Activated naive CD4-positive, alpha-beta T cell treated with anti-CD3 and anti-CD28 coated beads, Interleukin-2, amount 50 U/mL, for 16 hours (primary cell): ENCODE data around the gene TCERG1L.

Experiments used
- DNase-seq: peaks from one replicate; pipeline ENCODE4 v3.0.0-alpha.2; 2020

TCERG1L gene

DNA sequence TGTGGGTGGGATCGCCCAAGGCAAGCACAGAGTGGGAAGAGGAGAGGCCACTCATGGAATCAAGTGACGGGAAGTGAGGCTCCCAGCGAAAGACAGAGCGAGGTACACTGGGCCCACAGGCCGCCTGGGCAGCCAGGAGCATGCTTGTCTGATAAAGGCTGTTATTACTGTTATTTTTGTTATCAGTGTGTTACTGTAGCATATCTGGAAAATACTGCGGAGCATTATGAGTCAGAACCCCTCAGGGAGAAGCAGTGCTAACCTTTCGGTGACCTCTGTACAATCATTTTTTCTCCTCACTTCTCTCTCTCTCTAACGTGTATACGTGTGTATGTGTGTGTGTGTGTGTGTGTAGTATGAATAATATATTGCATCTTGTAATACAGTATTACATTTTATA lies 3.8 kb upstream of the TCERG1L start:
- DNase-seq: no peak

DNA sequence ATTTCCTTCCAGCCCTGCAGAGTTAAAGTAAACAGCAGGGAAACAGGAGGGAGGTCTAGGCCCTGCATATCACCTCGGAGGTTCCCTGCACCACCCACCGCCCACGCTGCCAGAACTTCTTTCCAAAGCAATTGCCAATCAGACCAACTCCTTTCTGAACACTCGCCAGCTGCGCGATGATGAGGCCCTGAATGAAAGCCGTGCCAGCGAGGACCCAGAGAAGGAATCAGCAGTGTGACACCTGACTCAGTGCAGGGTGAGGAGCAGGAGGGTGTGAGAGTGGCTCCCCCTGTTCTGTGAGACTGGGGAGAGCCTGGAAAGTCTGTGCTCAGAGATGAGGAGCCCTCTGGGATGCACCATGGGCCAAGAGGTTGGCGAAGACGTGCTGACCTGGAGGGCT lies 3.3 kb upstream of the TCERG1L start:
- no peak for DNase-seq

DNA sequence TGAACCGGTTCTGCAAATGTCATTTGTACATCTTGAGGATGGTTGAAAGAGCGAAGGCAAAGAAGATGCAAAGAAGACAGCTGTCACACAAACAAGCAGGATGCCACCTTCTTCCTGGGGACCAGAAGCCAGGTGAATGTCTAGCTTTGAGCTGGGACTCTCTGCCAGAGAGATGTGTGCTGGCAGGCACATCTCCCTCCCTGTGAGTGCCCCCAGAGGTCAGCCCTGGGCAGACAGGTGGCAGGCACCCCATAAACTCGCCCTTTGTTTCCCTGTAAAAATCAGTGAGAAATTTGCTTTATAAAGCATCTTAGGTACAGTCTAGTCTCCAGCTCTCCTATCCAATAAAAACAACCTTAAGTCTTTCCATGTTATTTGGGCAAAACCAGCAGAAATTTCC lies 2.6 kb upstream of the TCERG1L start:
- DNase-seq: no peak

DNA sequence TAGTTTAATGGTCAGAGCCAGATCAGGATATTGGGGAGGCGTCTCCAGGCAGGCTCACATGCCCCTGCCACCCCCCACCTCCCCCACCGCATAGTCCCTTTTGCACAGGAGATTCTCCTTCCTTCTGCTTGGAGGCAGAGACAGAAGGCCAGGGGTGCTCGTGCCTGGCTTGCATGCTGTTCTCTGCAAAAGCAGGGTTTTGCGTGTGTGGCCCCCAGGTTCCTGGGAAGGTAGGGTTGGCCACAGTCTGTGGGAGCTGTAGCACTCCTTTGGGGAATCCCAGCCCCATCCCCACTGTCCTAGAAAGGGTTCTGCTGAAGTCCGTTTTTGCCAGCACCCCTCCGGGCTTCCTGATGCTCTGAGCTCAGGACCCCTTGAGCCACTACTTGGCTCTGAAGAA lies 1.9 kb upstream of the TCERG1L start:
- DNase-seq: no peak

DNA sequence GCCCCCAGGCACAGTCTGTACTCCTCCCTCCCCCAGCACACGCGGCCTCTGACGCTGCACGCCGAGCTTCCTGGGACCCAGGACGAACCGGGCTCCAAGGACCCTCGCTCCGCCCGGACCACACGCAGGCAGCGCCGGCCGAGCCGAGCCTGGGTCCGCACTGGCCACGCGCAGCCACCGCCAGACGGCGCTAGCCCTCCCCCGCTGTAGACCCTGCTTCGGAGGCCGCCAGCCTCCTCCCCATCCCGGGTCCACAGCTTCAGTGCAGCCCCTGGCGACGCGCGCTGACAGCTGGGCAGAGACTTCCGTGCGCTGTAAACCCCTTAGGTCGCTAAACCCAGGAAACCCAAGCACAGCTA lies 936 bp upstream of the TCERG1L start:
- DNase-seq: no peak

DNA sequence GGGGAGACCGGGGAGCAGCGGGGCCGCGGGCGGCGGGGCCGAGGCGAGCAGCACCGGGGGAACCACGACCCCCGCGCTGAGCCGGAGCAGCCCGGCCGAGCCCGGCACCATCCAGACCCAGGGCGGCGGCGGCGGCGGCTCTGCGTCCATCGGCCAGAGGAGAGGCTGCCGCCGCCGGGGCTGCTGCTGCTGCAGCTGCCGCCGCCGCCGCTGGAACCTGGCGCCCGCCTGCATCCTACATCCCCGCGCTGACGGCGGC lies 190 bp downstream of the TCERG1L start:
- DNase-seq: no peak

DNA sequence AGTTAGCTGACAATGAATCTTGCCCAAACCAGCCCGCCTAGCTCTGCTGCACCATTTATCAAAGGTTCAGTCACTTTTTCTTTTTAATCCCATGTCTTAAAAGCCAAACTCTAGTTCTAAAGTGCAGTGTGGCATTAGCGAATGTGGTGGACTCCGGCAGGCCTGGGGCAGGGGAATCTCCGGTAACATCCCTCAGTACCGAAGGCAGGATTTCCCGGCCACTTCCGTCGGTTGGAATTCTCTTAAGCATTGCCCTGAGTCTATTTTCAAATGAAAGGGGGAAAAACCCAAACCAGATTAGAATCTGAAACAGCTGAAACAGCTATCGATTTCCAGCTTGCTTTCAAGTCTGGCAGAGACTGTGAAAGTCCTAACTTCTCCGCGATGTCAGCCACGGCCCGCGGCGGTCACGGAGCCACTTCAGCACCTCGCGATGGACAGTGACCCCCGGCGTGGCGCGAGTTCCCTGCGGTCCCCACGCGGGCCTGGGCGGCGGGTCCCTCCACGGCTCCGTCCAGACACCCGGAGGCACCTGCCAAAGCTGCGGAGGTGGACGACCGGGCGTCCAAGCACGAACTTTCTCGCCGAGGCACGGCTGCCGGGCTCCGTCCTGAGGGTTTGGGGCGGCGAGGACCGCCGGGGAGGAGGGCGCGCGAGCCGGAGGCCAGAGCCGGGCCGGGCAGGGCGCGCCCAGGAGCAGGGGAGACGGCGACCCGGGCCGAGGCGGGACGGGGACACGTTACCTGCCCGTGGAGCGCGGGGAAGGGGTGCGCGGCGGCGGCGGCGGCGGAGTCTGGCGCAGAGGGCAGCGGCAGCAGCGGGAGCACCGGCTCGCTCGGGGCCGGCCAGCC lies 745 bp downstream of the TCERG1L start:
- no peak for DNase-seq

DNA sequence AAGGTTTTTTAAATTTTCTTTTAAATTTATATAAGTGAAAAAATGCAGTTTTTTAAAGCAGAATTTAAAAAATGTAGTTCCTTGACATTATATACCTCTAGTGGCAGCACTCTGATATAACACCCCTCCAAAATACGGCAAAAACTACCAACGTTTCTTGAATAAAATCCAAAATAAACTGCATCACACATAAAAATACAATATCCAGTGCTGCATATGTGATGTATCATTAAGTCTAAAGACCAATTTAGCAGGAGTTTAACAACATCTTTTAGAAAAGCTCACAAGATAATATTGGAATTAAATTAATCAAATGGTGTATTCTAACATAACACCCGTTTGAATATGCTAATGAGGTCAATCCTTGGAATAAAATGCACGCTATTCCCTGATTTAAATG lies 1.4 kb downstream of the TCERG1L start:
- no peak for DNase-seq

DNA sequence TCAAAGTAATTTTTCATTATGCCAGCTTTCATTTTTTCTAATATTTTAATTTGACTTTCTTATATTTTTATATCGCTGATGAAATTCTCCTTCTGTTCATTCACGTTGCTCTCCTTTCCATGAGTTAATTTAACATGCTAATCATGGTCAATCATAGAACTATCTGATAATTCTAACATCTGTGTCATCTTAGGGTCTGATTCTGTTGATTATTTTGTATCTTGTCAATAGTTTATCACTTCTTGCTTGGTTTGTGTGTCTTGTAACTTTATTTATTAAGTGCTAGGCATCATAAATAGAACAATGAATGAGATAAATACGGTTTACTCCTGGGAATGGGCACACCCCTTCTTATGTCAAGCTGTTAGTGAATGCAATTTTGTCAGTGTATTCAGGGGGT lies 11.0 kb downstream of the TCERG1L start:
- DNase-seq: no peak

DNA sequence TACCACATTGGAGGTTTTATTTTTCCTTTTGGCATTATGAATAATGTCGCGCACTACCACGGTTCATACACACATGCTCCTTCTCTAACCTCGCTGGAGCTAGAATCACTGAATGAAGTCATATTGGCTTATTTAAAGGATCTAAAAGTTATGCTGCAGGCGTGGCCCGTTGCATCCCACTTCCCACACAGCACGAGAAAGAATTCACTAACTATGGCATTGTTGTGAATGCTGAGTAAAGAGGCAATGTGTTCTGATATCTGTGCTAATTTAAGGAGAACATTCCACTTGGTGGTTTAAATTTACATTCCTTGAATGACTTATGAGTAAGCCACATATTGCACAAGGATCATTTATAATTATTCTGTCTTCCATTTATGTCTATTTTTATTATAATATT lies 20.7 kb downstream of the TCERG1L start:
- DNase-seq: no peak

DNA sequence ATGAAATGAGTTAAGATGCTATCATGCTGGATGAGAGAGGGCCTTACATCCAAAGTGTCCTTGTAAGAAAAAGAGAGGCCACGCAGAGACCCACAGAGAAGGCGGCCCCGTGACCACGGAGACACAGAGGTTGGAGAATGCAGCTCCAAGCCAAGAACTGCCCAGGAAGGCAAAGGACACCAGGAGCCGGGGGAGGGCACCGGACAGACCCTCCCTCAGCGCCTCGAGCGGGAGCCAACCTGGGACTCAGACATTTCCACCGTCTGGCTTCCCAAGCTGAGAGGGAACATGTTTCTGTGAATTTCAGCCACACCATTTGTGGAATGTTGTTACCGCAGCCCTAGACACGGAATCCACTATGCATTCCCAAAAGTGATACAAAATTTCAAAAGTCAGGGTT lies 22.9 kb downstream of the TCERG1L start:
- DNase-seq: no peak

DNA sequence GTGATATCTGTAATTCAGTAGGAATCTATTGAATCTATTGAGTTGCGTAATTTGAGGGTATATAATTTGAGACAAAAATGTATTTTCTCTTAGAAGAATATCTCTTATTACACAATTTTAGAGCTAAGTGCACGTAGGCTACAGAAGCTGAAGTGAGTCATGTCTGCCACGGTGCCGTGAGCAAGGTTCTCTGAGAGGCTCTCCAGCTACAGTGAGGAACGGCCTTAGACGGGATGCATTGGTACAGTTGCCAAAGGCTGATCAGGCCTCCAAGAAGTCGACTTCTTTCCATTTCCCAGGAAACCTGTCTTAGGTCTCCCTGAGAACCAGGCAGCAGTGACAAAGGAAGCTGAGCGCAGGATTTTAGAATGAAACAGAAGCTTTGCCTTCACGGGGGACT lies 28.6 kb downstream of the TCERG1L start:
- DNase-seq: no peak

DNA sequence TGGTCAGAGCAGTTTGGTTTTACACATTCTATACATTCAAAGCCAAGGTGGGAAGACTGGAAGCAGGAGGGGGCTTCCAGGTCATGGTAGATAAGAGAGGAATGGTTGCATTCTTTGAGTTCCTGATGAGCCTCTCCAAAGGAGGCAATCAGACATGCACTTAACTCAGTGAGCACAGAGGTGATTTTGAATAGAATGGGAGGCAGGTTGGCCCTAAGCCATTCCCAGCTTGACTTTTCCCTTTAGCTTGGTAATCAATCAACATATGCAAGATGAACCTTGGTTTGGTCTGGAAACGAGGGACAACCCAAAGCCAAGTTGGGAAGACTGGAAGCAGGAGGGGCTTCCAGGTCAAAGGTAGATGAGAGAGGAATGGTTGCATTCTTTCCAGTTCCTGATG lies 31.4 kb downstream of the TCERG1L start:
- DNase-seq: no peak

DNA sequence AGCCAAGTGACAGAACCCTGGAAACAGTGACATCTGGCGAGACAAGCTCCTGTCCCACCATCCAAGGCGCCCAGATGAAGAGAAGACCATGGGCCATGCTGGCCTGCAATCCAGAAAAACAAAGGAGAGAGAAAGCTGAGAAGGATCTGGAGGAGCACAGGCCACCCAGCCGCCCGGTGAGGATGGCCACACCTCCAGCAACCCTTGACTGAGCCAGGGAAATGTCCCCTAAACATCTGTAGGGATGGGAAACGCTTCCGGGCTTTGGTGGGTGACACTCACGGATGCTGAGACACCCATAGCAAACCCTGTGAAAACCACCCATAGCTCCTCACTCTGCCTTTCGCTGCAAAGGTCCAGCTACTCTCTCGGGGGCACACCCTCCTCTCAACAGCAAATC lies 32.0 kb downstream of the TCERG1L start:
- DNase-seq: no peak

DNA sequence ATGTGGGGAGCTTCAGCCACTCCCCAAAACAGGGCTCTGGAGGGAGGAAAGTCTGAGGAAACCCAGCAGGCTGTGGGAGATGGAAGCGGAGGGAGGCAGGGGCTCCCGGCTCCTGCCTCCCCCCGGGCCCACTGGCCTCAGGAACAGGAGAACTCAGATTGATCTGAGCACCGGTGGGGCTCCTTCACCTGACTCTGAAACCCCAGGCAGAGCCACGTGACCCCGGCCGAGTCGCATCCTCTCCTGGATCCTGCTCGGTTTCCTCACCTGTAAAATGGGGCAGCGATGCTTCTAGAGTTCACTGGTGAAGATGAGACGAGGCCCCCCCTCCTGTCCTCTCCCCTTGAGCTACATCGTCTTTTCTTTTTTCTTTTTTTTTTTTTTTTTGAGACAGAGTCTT lies 33.6 kb downstream of the TCERG1L start:
- no peak for DNase-seq

DNA sequence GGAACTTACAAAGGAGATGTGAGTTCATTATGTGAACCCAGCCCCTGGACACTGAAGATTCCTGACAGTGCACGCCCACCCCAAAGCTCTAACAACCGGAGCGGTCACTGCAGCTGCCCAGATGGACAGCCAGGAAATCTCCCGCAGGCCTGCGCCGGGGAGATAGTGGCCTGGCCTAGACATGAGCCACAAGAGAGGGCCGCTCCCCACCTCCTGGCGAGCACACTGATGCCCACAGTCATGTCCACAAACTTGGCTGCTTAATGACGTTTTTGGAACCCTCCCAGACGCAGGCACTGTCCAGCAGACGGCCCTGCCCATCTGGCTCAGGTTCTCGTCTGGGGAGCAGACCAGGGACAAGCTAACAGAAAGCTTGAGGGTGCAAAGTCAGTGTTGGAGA lies 34.2 kb downstream of the TCERG1L start:
- DNase-seq: no peak

DNA sequence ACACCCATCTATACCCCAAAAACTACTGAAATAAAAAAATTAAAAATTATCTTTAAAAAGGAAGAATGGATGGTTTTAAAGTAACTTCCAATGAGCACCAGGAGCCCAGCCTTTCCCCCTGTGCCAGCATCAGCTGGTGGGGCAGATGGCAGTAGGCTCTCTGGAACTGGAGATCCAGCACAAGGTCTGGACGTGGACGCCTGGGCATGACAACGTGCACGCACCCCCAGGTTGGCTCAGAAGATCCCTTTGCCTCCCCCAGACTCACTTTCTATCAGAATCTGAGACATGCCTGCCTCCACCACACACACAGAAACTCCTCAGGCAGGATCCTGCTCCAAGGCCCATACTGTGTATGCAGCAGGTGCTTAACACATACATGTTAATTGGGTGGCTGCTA lies 35.8 kb downstream of the TCERG1L start:
- DNase-seq: no peak

DNA sequence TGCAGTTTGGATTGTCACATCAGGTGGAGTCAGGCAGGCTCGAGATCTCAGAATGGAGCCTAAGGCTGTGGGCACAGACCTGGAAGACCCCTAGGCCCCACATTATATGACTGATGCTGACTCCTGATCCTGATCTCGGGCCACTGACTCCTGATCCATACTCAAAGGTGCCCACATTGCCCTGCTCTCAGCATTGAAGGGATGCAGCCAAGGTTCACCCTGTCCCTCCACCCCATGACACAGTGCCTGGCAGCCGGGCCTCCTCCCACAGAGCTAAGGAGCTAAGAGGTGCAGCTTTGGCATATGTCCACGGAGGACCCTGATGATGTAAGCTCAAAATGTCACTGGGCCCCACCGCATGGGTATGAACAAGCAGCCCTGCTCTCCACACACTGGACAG lies 36.6 kb downstream of the TCERG1L start:
- no peak for DNase-seq

DNA sequence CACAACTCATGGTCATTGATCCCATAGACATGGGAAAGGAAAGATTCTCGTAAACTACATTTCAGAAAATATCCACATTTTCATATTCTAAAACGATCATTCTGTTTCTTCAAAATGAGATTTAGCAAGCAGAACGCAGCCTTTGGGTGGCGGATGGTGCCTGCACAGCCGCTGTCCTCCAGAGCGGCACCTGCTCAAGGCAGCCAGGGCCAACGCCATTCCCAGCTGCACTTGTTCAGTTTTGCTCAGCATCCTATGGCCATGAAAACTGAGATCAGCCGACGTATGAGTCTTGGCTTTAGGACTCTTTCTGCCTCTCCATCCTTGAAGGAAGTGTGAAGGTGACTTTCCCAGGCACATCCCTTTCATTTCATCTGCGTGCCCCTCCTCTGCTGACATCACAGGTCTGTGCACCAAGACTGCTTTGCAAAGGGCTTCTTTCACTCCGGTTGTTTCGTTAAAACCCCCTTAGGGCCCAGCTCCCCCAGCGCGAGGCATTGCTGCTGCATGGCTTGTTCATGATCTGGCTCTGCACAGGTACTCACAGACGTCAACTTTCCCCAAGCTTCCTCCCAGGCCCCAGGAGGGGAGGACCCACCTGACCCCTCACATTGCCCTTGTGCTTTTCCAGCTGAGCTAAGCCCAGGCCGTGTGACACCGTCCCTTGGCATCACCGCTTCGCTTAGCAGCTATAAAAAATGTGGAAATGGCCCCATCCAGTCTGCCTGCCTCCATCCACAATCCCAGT lies 37.2 kb downstream of the TCERG1L start:
- no peak for DNase-seq

DNA sequence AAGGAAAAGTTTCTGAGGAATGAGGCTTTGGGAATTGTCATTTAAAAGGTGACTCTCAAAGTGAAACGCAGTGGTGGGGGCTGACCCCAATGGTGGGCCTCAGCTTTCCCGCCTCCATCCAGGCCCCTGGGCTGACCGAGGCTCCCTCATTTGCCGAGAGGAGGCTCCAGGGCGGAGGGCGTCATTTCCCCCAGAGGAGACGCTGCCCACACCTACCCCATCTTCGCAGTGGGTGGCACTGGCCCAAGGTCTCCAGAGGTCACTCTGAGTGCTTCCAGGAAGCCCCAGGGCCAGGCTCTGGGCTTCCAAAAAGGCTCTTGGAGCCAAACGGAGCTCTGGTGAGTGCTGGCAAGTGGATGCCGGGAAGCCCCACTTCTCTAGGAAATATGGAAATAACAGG lies 38.0 kb downstream of the TCERG1L start:
- no peak for DNase-seq

DNA sequence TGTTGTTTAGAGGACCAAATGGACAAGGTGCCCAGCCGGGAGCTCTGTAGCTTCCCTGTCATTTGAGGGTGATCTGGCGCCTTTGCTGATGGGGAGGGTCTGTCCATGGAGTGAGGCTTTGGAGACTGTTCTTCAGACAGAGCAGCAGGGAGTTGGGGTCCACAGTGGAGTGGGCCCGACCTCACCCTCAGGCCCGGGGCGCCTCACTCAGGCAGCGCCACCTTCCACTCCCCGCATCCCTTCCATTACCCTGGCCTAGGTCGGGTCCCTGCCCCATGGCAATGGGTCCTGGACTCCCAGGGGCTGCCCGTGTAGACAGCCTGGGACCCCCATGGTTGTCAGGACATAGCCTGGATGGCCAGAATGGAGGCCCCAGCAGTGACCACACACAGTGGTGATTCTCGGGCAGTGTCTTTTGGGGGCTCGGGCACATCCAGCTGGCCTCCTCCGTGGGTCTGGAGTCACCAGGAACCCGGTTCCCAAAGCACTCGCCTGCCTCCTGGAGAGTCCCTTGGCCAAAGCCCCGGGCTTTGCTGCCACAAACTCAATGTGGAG lies 38.5 kb downstream of the TCERG1L start:
- DNase-seq: no peak

DNA sequence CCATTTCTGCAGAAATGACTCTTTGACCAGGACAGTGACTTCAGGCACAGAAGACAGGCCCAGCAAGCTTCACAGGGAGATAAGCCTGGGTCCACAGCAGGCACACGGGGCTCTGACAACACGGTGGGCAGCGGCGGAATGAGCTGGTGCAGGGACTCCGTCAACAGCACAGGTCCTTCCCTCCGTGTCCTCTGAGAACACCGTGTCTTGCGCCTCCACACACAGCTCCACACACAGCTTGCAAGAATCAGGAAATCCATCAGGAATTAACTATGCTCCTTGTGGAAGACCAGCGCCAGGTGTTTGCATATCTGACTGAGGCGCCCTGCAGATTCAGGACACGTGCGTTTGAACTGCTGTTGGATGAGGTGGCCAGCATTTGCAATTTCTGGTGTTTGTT lies 39.6 kb downstream of the TCERG1L start:
- no peak for DNase-seq

DNA sequence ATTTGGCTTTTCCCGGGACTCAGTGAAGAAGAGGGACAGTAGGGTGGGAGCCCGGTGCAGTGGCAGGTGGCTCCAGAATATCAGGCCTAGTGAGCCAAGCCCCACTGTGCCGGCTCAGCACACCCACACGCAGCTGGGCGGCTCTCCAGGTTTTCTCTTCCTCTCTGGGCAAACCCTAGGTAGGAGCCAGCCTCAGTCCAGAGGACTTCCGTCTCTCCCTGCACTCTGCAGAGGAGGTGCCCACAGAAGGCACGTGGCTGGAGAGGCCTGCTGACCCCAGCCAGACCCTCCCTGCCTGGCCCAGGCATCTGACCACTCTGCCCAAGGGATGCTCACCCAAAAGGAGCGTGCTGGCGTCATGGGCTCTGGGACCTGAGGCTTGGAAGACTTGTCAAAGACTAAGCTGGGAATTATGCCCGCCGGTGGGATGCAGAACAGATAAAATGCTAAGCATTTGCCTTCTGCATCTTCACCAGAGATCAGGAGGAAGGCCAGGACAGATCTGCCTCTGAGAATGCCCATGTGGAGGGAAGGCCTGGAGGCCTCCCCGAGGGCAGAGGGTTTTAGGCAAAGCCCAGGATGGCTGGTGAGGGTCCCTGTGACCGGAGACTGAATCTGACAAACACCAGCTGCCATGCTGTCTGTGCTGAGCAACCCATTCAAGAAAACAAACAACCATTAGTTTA lies 40.2 kb downstream of the TCERG1L start:
- DNase-seq: no peak
